Smooth muscle cell (in vitro differentiated cells): ENCODE data around the gene ABLIM2. TPM values are rescaled to one million over a fixed set of nuclear protein-coding genes. Genes with fewer than 3 reads are reported as not detected.

ENCODE experiments used
- DNase-seq: peaks from one replicate; lab custom pipeline; 2025; ENCODE audit not compliant: unreplicated experiment; lab: John Stamatoyannopoulos, UW
- H2AFZ ChIP-seq: fragments of 200-600 bp; sonication (generic); 2 replicates; pipeline ENCODE4 v1.6.0; 2016; ENCODE audit warnings: antibody characterized with exemption, low read depth, mild to moderate bottlenecking
- H3F3A ChIP-seq: fragments of 200-600 bp; sonication (generic); 2 replicates; pipeline ENCODE4 v1.6.0; 2017; ENCODE audit warnings: antibody characterized with exemption, low read depth
- H3K27ac ChIP-seq: fragments of 200-600 bp; sonication (generic); 2 replicates; pipeline ENCODE4 v1.5.1; 2016; ENCODE audit warnings: low read depth, mild to moderate bottlenecking
- H3K27me3 ChIP-seq: fragments of 200-600 bp; sonication (generic); 2 replicates; pipeline ENCODE4 v1.6.1; 2016; ENCODE audit warnings: low read depth, mild to moderate bottlenecking
- H3K36me3 ChIP-seq: fragments of 200-600 bp; sonication (generic); 2 replicates; pipeline ENCODE4 v1.5.1; 2016; ENCODE audit warnings: low read depth
- H3K4me1 ChIP-seq: fragments of 200-600 bp; sonication (generic); 2 replicates; pipeline ENCODE4 v1.5.1; 2016; ENCODE audit warnings: low read depth
- H3K4me2 ChIP-seq: fragments of 200-600 bp; sonication (generic); 2 replicates; pipeline ENCODE4 v1.6.0; 2016; ENCODE audit warnings: mild to moderate bottlenecking
- H3K4me3 ChIP-seq: fragments of 200-600 bp; sonication (generic); 2 replicates; pipeline ENCODE4 v1.5.1; 2016; ENCODE audit warnings: mild to moderate bottlenecking
- H3K79me2 ChIP-seq: fragments of 200-600 bp; sonication (generic); 2 replicates; pipeline ENCODE4 v1.6.0; 2016; ENCODE audit warnings: low read depth, mild to moderate bottlenecking
- H3K9ac ChIP-seq: fragments of 200-600 bp; sonication (generic); 2 replicates; pipeline ENCODE4 v1.6.0; 2016; ENCODE audit warnings: low read depth
- H3K9me3 ChIP-seq: fragments of 200-600 bp; sonication (generic); replicated peaks from 2 replicates; pipeline ENCODE4 v1.5.1; 2016; ENCODE audit warnings: low read depth
- H4K20me1 ChIP-seq: fragments of 200-600 bp; sonication (generic); 2 replicates; pipeline ENCODE4 v1.6.0; 2016; ENCODE audit warnings: low read depth
- WGBS: methylation state at CpG from one replicate; pipeline ENCODE4 v1.1.7; 2016; ENCODE audit warnings: low lambda C conversion rate; 5-methylcytosine and 5-hydroxymethylcytosine counted together
- polyA plus RNA-seq: library from polyadenylated mRNA; unstranded; fragments of >200 nt; fragmentation: Nextera tagmentation; extraction: Ambion mirVana; gene quantifications from 2 replicates; pipeline ENCODE4 v1.2.1, GENCODE V29; 2016
- total RNA-seq: library from RNA; depleted of rRNA; stranded (reverse); fragments of >200 nt; gene quantifications from 2 replicates; pipeline ENCODE4 v1.2.3, GENCODE V29; 2014
- TF ChIP-seq, protein P1 (sequence below): fragments of 200-600 bp; sonication (generic); IDR thresholded peaks from 2 replicates; pipeline ENCODE4 v1.5.1; 2017; ENCODE audit warnings: borderline replicate concordance, mild to moderate bottlenecking, antibody characterized with exemption; ENCODE audit not compliant: insufficient read depth, poor library complexity, severe bottlenecking

ABLIM2 gene
- total and polyA plus RNA-seq, 2 experiments from 2014 or later, result 0.08 TPM; not detected in 1

GRCh38 chr4:8108991-8109390 lies 49.6 kb downstream of the ABLIM2 start:
- no peaks in the 10 kb centered on the region for H3K36me3 ChIP-seq
- H3K4me3 ChIP-seq, result no peak overlapping the region
- H2AFZ ChIP-seq, result no peak overlapping the region
- no peak overlapping the region for H3K9ac ChIP-seq
- 89% methylated on average over 14 of the region's 14 CpGs for WGBS
- DNase-seq, result no peak
- TF ChIP-seq, protein P1, sequence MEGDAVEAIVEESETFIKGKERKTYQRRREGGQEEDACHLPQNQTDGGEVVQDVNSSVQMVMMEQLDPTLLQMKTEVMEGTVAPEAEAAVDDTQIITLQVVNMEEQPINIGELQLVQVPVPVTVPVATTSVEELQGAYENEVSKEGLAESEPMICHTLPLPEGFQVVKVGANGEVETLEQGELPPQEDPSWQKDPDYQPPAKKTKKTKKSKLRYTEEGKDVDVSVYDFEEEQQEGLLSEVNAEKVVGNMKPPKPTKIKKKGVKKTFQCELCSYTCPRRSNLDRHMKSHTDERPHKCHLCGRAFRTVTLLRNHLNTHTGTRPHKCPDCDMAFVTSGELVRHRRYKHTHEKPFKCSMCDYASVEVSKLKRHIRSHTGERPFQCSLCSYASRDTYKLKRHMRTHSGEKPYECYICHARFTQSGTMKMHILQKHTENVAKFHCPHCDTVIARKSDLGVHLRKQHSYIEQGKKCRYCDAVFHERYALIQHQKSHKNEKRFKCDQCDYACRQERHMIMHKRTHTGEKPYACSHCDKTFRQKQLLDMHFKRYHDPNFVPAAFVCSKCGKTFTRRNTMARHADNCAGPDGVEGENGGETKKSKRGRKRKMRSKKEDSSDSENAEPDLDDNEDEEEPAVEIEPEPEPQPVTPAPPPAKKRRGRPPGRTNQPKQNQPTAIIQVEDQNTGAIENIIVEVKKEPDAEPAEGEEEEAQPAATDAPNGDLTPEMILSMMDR, result no peak
- peaks cover 15% of the 10 kb centered on the region for H3K27me3 ChIP-seq
- no peak overlapping the region for H3K27ac ChIP-seq
- no peak overlapping the region for H3K4me2 ChIP-seq
- H4K20me1 ChIP-seq, result no peaks in the 10 kb centered on the region
- H3F3A ChIP-seq, result no peaks in the 10 kb centered on the region
- H3K79me2 ChIP-seq, result no peaks in the 10 kb centered on the region
- peaks cover 7% of the 10 kb centered on the region for H3K4me1 ChIP-seq
- no peaks in the 10 kb centered on the region for H3K9me3 ChIP-seq

GRCh38 chr4:8108261-8108660 lies 50.4 kb downstream of the ABLIM2 start:
- DNase-seq, result no peak
- no peak overlapping the region for H3K4me3 ChIP-seq
- H3K9me3 ChIP-seq, result no peaks in the 10 kb centered on the region
- TF ChIP-seq, protein P1, result no peak
- H3K4me1 ChIP-seq, result peaks cover 7% of the 10 kb centered on the region
- no peak overlapping the region for H3K4me2 ChIP-seq
- no peak overlapping the region for H3K27ac ChIP-seq
- WGBS, result 90% methylated on average over 20 of the region's 20 CpGs
- no peaks in the 10 kb centered on the region for H4K20me1 ChIP-seq
- no peak overlapping the region for H2AFZ ChIP-seq
- H3K9ac ChIP-seq, result no peak overlapping the region
- H3F3A ChIP-seq, result no peaks in the 10 kb centered on the region
- H3K36me3 ChIP-seq, result no peaks in the 10 kb centered on the region
- peaks cover 19% of the 10 kb centered on the region for H3K27me3 ChIP-seq
- no peaks in the 10 kb centered on the region for H3K79me2 ChIP-seq

DNA sequence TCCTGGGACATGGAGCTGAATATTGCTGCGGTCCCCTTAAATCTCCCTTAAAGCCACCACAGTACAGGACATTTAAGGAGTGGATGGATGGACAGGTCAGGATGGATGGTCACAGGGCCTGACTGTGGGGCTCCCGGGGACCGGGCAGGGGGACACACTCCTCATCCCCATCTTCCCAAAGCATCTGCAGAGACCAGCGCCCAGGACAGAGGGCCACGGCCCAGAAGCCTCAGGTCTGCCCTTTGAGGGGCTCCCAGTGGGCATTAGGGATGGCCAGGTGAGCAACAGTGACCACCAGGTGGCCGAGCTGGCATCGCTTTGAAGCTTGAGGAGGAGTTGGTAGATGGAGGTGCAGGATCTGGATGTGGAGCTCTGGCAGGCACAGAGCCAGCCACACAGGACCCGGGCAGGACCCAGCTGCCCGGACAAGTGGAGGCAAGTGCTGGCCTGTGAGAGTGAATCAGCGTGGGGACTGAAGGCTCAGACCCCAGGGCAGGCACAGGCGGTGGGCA lies 51.4 kb downstream of the ABLIM2 start:
- no peak overlapping the region for H3K4me2 ChIP-seq
- H3K9ac ChIP-seq, result no peak overlapping the region
- H3K9me3 ChIP-seq, result no peaks in the 10 kb centered on the region
- no peaks in the 10 kb centered on the region for H3F3A ChIP-seq
- no peaks in the 10 kb centered on the region for H3K79me2 ChIP-seq
- no peaks in the 10 kb centered on the region for H3K36me3 ChIP-seq
- no peaks in the 10 kb centered on the region for H4K20me1 ChIP-seq
- H3K27ac ChIP-seq, result no peak overlapping the region
- WGBS, result 93% methylated on average over 11 of the region's 11 CpGs
- peaks cover 21% of the 10 kb centered on the region for H3K27me3 ChIP-seq
- H2AFZ ChIP-seq, result no peak overlapping the region
- DNase-seq, result no peak
- H3K4me3 ChIP-seq, result no peak overlapping the region
- H3K4me1 ChIP-seq, result peaks cover 7% of the 10 kb centered on the region
- TF ChIP-seq, protein P1, result no peak

- Histone ChIP-seq H3K4me1 (peaks cover 7% of the 10 kb centered on the region), H3K9me3 (no peaks in the 10 kb centered on the region), H3F3A (no peaks in the 10 kb centered on the region), H3K4me3 (no peak overlapping the region), H3K27me3 (peaks cover 21% of the 10 kb centered on the region), H3K9ac (no peak overlapping the region), H3K27ac (no peak overlapping the region), H3K36me3 (no peaks in the 10 kb centered on the region), H3K4me2 (no peak overlapping the region), H4K20me1 (no peaks in the 10 kb centered on the region), H2AFZ (no peak overlapping the region), H3K79me2 (no peaks in the 10 kb centered on the region)
- no peak for DNase-seq
- TF ChIP-seq, protein P1, result no peak
- 91% methylated on average over 23 of the region's 24 CpGs for whole genome bisulfite sequencing
Measured at GRCh38 chr4:8106451-8107025, 52.1 kb downstream of the ABLIM2 start.
